Measurements from ENCODE around the gene NOTO. TPM values are rescaled to one million over a fixed set of nuclear protein-coding genes. Genes with fewer than 3 reads are reported as not detected.
A peak's percentile ranks its signal among the peaks of the same experiment; 100 is the strongest.

The NOTO gene
- total RNA-seq, 1 experiment from 2014 or later = 0.66 TPM

DNA sequence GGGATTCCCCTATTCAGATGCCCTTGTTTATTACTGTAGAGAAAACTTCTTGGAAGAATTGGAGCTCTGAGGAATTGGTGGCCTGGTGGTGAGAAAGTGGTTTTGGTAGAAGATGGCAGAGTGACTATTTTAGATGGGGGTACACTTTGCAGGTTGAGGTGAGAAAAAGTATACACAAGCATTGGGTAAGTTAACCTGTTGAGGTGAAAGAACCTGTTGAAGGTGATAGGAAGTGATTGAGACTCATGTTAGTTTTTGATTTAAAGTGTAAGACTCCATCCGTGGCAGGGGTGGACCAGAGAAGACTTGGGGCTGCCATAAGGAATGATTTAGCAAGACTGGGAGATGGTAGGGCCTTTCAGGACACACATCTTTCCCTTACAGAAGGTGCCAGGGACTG, 34.8 kb downstream of the NOTO start:
- Histone ChIP-seq H4K5ac (ENCODE audit: insufficient read length, low read depth, low read length) (no peak overlapping the region), H3K4ac (ENCODE audit: low read depth, low read length) (no peak overlapping the region), H2BK12ac (ENCODE audit: insufficient read length, low read depth, low read length) (no peak overlapping the region), H3K23me2 (ENCODE audit: insufficient read length, low read depth, low read length, poor library complexity, severe bottlenecking) (peaks cover 14% of the 10 kb centered on the region), H3K27me3 (ENCODE audit: insufficient read depth, low read length) (no peaks in the 10 kb centered on the region), H3K9ac (ENCODE audit: extremely low read depth, insufficient read length, low read length) (no peak overlapping the region), H3K79me1 (ENCODE audit: insufficient read depth, low read depth, low read length, poor library complexity, severe bottlenecking) (no peaks in the 10 kb centered on the region), H3K27ac (ENCODE audit: insufficient read length, low read depth, low read length) (no peak overlapping the region), H3K14ac (ENCODE audit: insufficient read depth, low read length) (no peak overlapping the region), H3K4me2 (ENCODE audit: insufficient read depth, insufficient read length, low read length) (no peak overlapping the region), H2BK20ac (ENCODE audit: low read depth, low read length, poor library complexity, severe bottlenecking) (no peak overlapping the region), H2AK5ac (ENCODE audit: insufficient read length, low read length) (no peak overlapping the region), H3T11ph (ENCODE audit: low read length) (no peak overlapping the region), H2BK5ac (ENCODE audit: insufficient read length, low read length) (no peak overlapping the region), H3K18ac (ENCODE audit: insufficient read length, low read depth, low read length) (no peak overlapping the region), H3K79me2 (ENCODE audit: insufficient read depth, low read length) (peaks cover 39% of the 10 kb centered on the region), H4K91ac (ENCODE audit: insufficient read length, low read depth, low read length) (no peak overlapping the region), H2BK120ac (ENCODE audit: low read depth, low read length, poor library complexity, severe bottlenecking) (no peak overlapping the region), H2BK15ac (ENCODE audit: low read depth, low read length) (no peak overlapping the region), H4K20me1 (ENCODE audit: control insufficient read depth, insufficient read depth, insufficient read length) (no peaks in the 10 kb centered on the region), H3K23ac (ENCODE audit: insufficient read length, low read depth, low read length) (no peak overlapping the region), H3K56ac (ENCODE audit: insufficient read length, low read depth, low read length) (no peak overlapping the region), H4K8ac (replicated peaks; ENCODE audit: insufficient read length, low read depth, low read length) (no peak overlapping the region), H2AFZ (ENCODE audit: low read length) (no peak overlapping the region), H3K9me3 (ENCODE audit: control insufficient read depth, low read depth, low read length) (no peaks in the 10 kb centered on the region), H3K4me1 (ENCODE audit: insufficient read depth, low read length) (peaks cover 8% of the 10 kb centered on the region; the same call in 1 of the 2 replicates)
- no peak for DNase-seq
- WGBS (ENCODE audit: extremely low coverage, insufficient read length, low lambda C conversion rate) = no CpG with 5 or more reads among the region's 1 CpG
- TF ChIP-seq, protein P1, sequence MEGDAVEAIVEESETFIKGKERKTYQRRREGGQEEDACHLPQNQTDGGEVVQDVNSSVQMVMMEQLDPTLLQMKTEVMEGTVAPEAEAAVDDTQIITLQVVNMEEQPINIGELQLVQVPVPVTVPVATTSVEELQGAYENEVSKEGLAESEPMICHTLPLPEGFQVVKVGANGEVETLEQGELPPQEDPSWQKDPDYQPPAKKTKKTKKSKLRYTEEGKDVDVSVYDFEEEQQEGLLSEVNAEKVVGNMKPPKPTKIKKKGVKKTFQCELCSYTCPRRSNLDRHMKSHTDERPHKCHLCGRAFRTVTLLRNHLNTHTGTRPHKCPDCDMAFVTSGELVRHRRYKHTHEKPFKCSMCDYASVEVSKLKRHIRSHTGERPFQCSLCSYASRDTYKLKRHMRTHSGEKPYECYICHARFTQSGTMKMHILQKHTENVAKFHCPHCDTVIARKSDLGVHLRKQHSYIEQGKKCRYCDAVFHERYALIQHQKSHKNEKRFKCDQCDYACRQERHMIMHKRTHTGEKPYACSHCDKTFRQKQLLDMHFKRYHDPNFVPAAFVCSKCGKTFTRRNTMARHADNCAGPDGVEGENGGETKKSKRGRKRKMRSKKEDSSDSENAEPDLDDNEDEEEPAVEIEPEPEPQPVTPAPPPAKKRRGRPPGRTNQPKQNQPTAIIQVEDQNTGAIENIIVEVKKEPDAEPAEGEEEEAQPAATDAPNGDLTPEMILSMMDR (conservative IDR thresholded peaks at IDR 0.05) = no peak
- Mint-ChIP-seq H3K27ac (peak overlapping the region in 2 of 3 experiments; percentile 1 to 86; a peak in 4 of 7 replicates), H3K27me3 (ENCODE audit: low read depth) (no peaks in the 10 kb centered on the region; the same call in 1 of the 2 replicates), H3K4me1 (peaks cover 35 to 36% of the 10 kb centered on the region in 2 experiments), H3K4me3 (peak overlapping the region; percentile 0 to 50; a peak in 3 of 5 replicates), H3K36me3 (ENCODE audit: insufficient read depth in 1 of 3, low read depth in 3 of 3) (peaks cover 11 to 46% (median 37%) of the 10 kb centered on the region in 3 experiments), H3K9me3 (no peaks in the 10 kb centered on the region)

Measured in H9 (cell line).